GM23338 (cell line): ENCODE measurements around the gene LRRC27. TPM values are rescaled to one million over a fixed set of nuclear protein-coding genes. Genes with fewer than 3 reads are reported as not detected.

Experiments
- ATAC-seq: fragments of 200-7000 bp; cut with Tn5 transposase; 3 replicates; pipeline ENCODE4 v1.9.1; 2020
- DNase-seq: peaks from one replicate; pipeline ENCODE4 v3.0.0-alpha.2; 2015; ENCODE audit warnings: low spot score
- H2AFZ ChIP-seq: fragments of 200-600 bp; sonication (generic); 2 replicates; pipeline ENCODE4 v1.8.0; 2016; ENCODE audit warnings: antibody characterized with exemption, mild to moderate bottlenecking, moderate library complexity
- H3F3A ChIP-seq: fragments of 200-600 bp; sonication (generic); replicated peaks from 2 replicates; pipeline ENCODE4 v1.8.0; 2017; ENCODE audit warnings: antibody characterized with exemption, mixed run types, low read depth
- H3K27ac ChIP-seq: fragments of 200-600 bp; sonication (generic); 2 replicates; pipeline ENCODE4 v1.6.1; 2016; ENCODE audit warnings: low read depth
- H3K27me3 ChIP-seq: fragments of 200-600 bp; sonication (generic); 2 replicates; pipeline ENCODE4 v1.8.0; 2016; ENCODE audit warnings: mild to moderate bottlenecking, mixed run types, moderate library complexity; ENCODE audit not compliant: insufficient read depth
- H3K36me3 ChIP-seq: fragments of 200-600 bp; sonication (generic); 2 replicates; pipeline ENCODE4 v1.8.0; 2016; ENCODE audit warnings: mild to moderate bottlenecking; ENCODE audit not compliant: insufficient read depth
- H3K4me1 ChIP-seq: fragments of 200-600 bp; sonication (generic); 2 replicates; pipeline ENCODE4 v1.8.0; 2016; ENCODE audit warnings: mild to moderate bottlenecking, moderate library complexity; ENCODE audit not compliant: insufficient read depth
- H3K4me2 ChIP-seq: fragments of 200-600 bp; sonication (generic); 2 replicates; pipeline ENCODE4 v1.7.1; 2017; ENCODE audit warnings: mixed run types
- H3K4me3 ChIP-seq: fragments of 200-600 bp; sonication (generic); 2 replicates; pipeline ENCODE4 v1.6.1; 2016; ENCODE audit warnings: mixed run types
- H3K79me2 ChIP-seq: fragments of 200-600 bp; sonication (generic); replicated peaks from 2 replicates; pipeline ENCODE4 v1.8.0; 2017; ENCODE audit warnings: mild to moderate bottlenecking; ENCODE audit not compliant: insufficient read depth
- H3K9me2 ChIP-seq: fragments of 200-600 bp; sonication (generic); 2 replicates; pipeline ENCODE4 v1.8.0; 2017; ENCODE audit not compliant: insufficient read depth
- H4K20me1 ChIP-seq: fragments of 200-600 bp; sonication (generic); replicated peaks from 2 replicates; pipeline ENCODE4 v1.8.0; 2017; ENCODE audit warnings: mild to moderate bottlenecking; ENCODE audit not compliant: insufficient read depth
- H3K27ac Mint-ChIP-seq: 2 replicates; pipeline ENCODE4 v1.8.0; 2020; ENCODE audit warnings: inconsistent platforms, mild to moderate bottlenecking, moderate library complexity, mixed read lengths
- H3K27me3 Mint-ChIP-seq: 3 replicates; pipeline ENCODE4 v1.8.0; 2022; ENCODE audit warnings: low read depth, mild to moderate bottlenecking, moderate library complexity, mixed read lengths, inconsistent platforms; ENCODE audit not compliant: insufficient read depth, poor library complexity
- H3K36me3 Mint-ChIP-seq: 3 replicates; pipeline ENCODE4 v1.8.0; 2021; ENCODE audit warnings: low read depth, mild to moderate bottlenecking, inconsistent platforms, moderate library complexity, mixed read lengths
- H3K4me1 Mint-ChIP-seq: 3 replicates; pipeline ENCODE4 v1.8.0; 2020; ENCODE audit warnings: mild to moderate bottlenecking, inconsistent platforms, mixed read lengths
- H3K4me3 Mint-ChIP-seq: 3 replicates; pipeline ENCODE4 v1.8.0; 2021; ENCODE audit warnings: moderate library complexity, mild to moderate bottlenecking, inconsistent platforms, mixed read lengths
- H3K9me3 Mint-ChIP-seq: 3 replicates; pipeline ENCODE4 v1.8.0; 2020; ENCODE audit warnings: moderate library complexity, mild to moderate bottlenecking, inconsistent platforms, mixed read lengths
- CREB1 ChIP-seq: fragments of 250-450 bp; sonication (Bioruptor Pico); IDR thresholded peaks from 2 replicates; pipeline ENCODE4 v1.5.0; 2020; ENCODE audit warnings: low read depth, mild to moderate bottlenecking, moderate library complexity
- EZH2 ChIP-seq: fragments of 200-600 bp; sonication (generic); IDR thresholded peaks from one replicate; pipeline ENCODE4 v1.8.0; 2017; ENCODE audit warnings: antibody characterized with exemption, mild to moderate bottlenecking, low read depth; ENCODE audit not compliant: unreplicated experiment
- EZH2phosphoT487 ChIP-seq: fragments of 200-600 bp; sonication (generic); IDR thresholded peaks from one replicate; pipeline ENCODE4 v1.8.1; 2018; ENCODE audit warnings: antibody characterized with exemption; ENCODE audit not compliant: unreplicated experiment
- JUNB ChIP-seq: IDR thresholded peaks from one replicate; pipeline ENCODE4 v1.6.1; 2016; ENCODE audit warnings: antibody characterized with exemption; ENCODE audit not compliant: unreplicated experiment
- NANOG ChIP-seq: IDR thresholded peaks from 2 replicates; pipeline ENCODE4 v1.6.1; 2016; ENCODE audit warnings: antibody characterized with exemption, borderline replicate concordance
- POLR2AphosphoS5 ChIP-seq: IDR thresholded peaks from 2 replicates; pipeline ENCODE4 v1.6.1; 2016; ENCODE audit warnings: antibody characterized with exemption, low read depth
- STAT1 ChIP-seq: IDR thresholded peaks from one replicate; pipeline ENCODE4 v1.6.1; 2016; ENCODE audit warnings: antibody characterized with exemption; ENCODE audit not compliant: unreplicated experiment
- ZNF114 ChIP-seq: fragments of 250-450 bp; sonication (Bioruptor Pico); IDR thresholded peaks from 2 replicates; pipeline ENCODE4 v1.5.0; 2020; ENCODE audit warnings: mild to moderate bottlenecking, moderate library complexity
- ZNF331 ChIP-seq: fragments of 250-450 bp; sonication (Bioruptor Pico); IDR thresholded peaks from 2 replicates; pipeline ENCODE4 v1.5.0; 2020; ENCODE audit warnings: low read depth, mild to moderate bottlenecking, moderate library complexity
- ZNF462 ChIP-seq: fragments of 250-450 bp; sonication (Bioruptor Pico); IDR thresholded peaks from 2 replicates; pipeline ENCODE4 v1.5.0; 2020; ENCODE audit warnings: mild to moderate bottlenecking, moderate library complexity
- polyA plus RNA-seq: library from polyadenylated mRNA; unstranded; fragments of >200 nt; fragmentation: Nextera tagmentation; extraction: Ambion mirVana; gene quantifications from 2 replicates; pipeline ENCODE4 v1.2.1, GENCODE V29; 2016
- total RNA-seq: library from RNA; depleted of rRNA; stranded (reverse); fragments of >200 nt; shearing (Covaris generic); gene quantifications from 2 replicates; pipeline ENCODE4 v1.2.3, GENCODE V29; 2014
- TF ChIP-seq, protein P1 (sequence below): IDR thresholded peaks from one replicate; pipeline ENCODE4 v1.6.1; 2018; ENCODE audit warnings: antibody characterized with exemption; ENCODE audit not compliant: unreplicated experiment
- TF ChIP-seq, protein P2 (sequence below), 2 experiments: fragments of 200-600 bp in 1 of 2; sonication (generic) in 1 of 2; conservative IDR thresholded peaks; 2 replicates each; pipeline versions ENCODE4 v1.5.1 to v1.6.1; 2016 to 2017; ENCODE audit warnings: antibody characterized with exemption in 2 of 2, low read depth in 2 of 2, mild to moderate bottlenecking in 2 of 2, moderate library complexity in 1 of 2
- TF ChIP-seq, protein P3 (sequence below): IDR thresholded peaks from 2 replicates; pipeline ENCODE4 v1.6.1; 2016; ENCODE audit warnings: antibody characterized with exemption

The LRRC27 gene
- total and polyA plus RNA-seq, 2 experiments from 2014 or later: 2.9 to 3.5 TPM

GRCh38 chr10:132376394-132376851, 44.4 kb downstream of the LRRC27 start:
- H3K4me1 Mint-ChIP-seq: peaks cover 8% of the 10 kb centered on the region
- no peak overlapping the region for H3K4me2 ChIP-seq
- no peaks in the 10 kb centered on the region for H3K79me2 ChIP-seq
- no peaks in the 10 kb centered on the region for H4K20me1 ChIP-seq
- H3K27ac Mint-ChIP-seq: no peak overlapping the region
- no peak overlapping the region for H2AFZ ChIP-seq
- TF ChIP-seq ZNF462 (CRISPR knock-in tag) (no peak), JUNB (no peak), CREB1 (CRISPR knock-in tag) (no peak), ZNF114 (CRISPR knock-in tag) (no peak), STAT1 (no peak), NANOG (no peak), EZH2phosphoT487 (no peak), POLR2AphosphoS5 (no peak), EZH2 (no peak), ZNF331 (no peak)
- TF ChIP-seq, protein P1, sequence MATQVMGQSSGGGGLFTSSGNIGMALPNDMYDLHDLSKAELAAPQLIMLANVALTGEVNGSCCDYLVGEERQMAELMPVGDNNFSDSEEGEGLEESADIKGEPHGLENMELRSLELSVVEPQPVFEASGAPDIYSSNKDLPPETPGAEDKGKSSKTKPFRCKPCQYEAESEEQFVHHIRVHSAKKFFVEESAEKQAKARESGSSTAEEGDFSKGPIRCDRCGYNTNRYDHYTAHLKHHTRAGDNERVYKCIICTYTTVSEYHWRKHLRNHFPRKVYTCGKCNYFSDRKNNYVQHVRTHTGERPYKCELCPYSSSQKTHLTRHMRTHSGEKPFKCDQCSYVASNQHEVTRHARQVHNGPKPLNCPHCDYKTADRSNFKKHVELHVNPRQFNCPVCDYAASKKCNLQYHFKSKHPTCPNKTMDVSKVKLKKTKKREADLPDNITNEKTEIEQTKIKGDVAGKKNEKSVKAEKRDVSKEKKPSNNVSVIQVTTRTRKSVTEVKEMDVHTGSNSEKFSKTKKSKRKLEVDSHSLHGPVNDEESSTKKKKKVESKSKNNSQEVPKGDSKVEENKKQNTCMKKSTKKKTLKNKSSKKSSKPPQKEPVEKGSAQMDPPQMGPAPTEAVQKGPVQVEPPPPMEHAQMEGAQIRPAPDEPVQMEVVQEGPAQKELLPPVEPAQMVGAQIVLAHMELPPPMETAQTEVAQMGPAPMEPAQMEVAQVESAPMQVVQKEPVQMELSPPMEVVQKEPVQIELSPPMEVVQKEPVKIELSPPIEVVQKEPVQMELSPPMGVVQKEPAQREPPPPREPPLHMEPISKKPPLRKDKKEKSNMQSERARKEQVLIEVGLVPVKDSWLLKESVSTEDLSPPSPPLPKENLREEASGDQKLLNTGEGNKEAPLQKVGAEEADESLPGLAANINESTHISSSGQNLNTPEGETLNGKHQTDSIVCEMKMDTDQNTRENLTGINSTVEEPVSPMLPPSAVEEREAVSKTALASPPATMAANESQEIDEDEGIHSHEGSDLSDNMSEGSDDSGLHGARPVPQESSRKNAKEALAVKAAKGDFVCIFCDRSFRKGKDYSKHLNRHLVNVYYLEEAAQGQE: no peak
- TF ChIP-seq, protein P2, sequence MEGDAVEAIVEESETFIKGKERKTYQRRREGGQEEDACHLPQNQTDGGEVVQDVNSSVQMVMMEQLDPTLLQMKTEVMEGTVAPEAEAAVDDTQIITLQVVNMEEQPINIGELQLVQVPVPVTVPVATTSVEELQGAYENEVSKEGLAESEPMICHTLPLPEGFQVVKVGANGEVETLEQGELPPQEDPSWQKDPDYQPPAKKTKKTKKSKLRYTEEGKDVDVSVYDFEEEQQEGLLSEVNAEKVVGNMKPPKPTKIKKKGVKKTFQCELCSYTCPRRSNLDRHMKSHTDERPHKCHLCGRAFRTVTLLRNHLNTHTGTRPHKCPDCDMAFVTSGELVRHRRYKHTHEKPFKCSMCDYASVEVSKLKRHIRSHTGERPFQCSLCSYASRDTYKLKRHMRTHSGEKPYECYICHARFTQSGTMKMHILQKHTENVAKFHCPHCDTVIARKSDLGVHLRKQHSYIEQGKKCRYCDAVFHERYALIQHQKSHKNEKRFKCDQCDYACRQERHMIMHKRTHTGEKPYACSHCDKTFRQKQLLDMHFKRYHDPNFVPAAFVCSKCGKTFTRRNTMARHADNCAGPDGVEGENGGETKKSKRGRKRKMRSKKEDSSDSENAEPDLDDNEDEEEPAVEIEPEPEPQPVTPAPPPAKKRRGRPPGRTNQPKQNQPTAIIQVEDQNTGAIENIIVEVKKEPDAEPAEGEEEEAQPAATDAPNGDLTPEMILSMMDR (conservative IDR thresholded peaks at IDR 0.05; ENCODE audit: low read depth in 2 of 2): no peak
- TF ChIP-seq, protein P3, sequence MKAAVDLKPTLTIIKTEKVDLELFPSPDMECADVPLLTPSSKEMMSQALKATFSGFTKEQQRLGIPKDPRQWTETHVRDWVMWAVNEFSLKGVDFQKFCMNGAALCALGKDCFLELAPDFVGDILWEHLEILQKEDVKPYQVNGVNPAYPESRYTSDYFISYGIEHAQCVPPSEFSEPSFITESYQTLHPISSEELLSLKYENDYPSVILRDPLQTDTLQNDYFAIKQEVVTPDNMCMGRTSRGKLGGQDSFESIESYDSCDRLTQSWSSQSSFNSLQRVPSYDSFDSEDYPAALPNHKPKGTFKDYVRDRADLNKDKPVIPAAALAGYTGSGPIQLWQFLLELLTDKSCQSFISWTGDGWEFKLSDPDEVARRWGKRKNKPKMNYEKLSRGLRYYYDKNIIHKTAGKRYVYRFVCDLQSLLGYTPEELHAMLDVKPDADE: no peak
- H3K36me3 ChIP-seq: no peaks in the 10 kb centered on the region
- no peaks in the 10 kb centered on the region for H3K27me3 ChIP-seq
- H3K4me1 ChIP-seq: no peaks in the 10 kb centered on the region
- peaks cover 3% of the 10 kb centered on the region; the same call in 2 of the 3 replicates for H3K36me3 Mint-ChIP-seq
- no peaks in the 10 kb centered on the region for H3F3A ChIP-seq
- H3K27me3 Mint-ChIP-seq: peaks cover 3% of the 10 kb centered on the region
- no peaks in the 10 kb centered on the region for H3K9me3 Mint-ChIP-seq
- H3K9me2 ChIP-seq: no peaks in the 10 kb centered on the region
- ATAC-seq: no peak
- DNase-seq: no peak
- H3K4me3 ChIP-seq: no peak overlapping the region
- no peak overlapping the region for H3K27ac ChIP-seq
- H3K4me3 Mint-ChIP-seq: no peak overlapping the region
